ENCODE data around the gene MOG. TPM values are rescaled to one million over a fixed set of nuclear protein-coding genes. Genes with fewer than 3 reads are reported as not detected.

Gene MOG
- total RNA-seq, 1 donor from 2014 or later: not detected

GRCh38 chr6:29629571-29629970, 27.3 kb upstream of the MOG start:
- H3K9me3 Mint-ChIP-seq: no peaks in the 10 kb centered on the region
- peaks cover 56% of the 10 kb centered on the region for H3K27me3 Mint-ChIP-seq
- H3K4me1 Mint-ChIP-seq: peaks cover 46% of the 10 kb centered on the region
- intact Hi-C loops (cut with micrococcal nuclease): no loop called here
- H3K36me3 Mint-ChIP-seq (ENCODE audit: low read depth): peaks cover 8% of the 10 kb centered on the region
- DNase-seq: no peak
- no peak overlapping the region for H3K27ac Mint-ChIP-seq
- H3K4me3 Mint-ChIP-seq: peak overlapping the region; percentile 96

- H3K9me3 Mint-ChIP-seq: no peaks in the 10 kb centered on the region
- no peak overlapping the region for H3K27ac Mint-ChIP-seq
- H3K4me3 Mint-ChIP-seq: peak overlapping the region; percentile 94
- peaks cover 8% of the 10 kb centered on the region for H3K36me3 Mint-ChIP-seq (ENCODE audit: low read depth)
- intact Hi-C loops (cut with micrococcal nuclease): no loop called here
- H3K27me3 Mint-ChIP-seq: peaks cover 52% of the 10 kb centered on the region
- H3K4me1 Mint-ChIP-seq: peaks cover 46% of the 10 kb centered on the region
- no peak for DNase-seq
These were observed 26.6 kb upstream of the MOG start for GRCh38 chr6:29630315-29630714.

- Mint-ChIP-seq H3K9me3 (no peaks in the 10 kb centered on the region), H3K36me3 (ENCODE audit: low read depth) (peaks cover 8% of the 10 kb centered on the region), H3K4me3 (peak overlapping the region; percentile 94), H3K27me3 (peaks cover 46% of the 10 kb centered on the region), H3K4me1 (peaks cover 46% of the 10 kb centered on the region), H3K27ac (peak overlapping the region; percentile 10)
- intact Hi-C loops (cut with micrococcal nuclease): no loop called here
- DNase-seq: no peak
These were observed 25.6 kb upstream of the MOG start for GRCh38 chr6:29631209-29631810.

- Mint-ChIP-seq H3K4me3 (peak overlapping the region; percentile 94), H3K36me3 (ENCODE audit: low read depth) (peaks cover 8% of the 10 kb centered on the region)
These were observed 24.8 kb upstream of the MOG start for GRCh38 chr6:29631860-29632731.

GRCh38 chr6:29632789-29633533, 23.9 kb upstream of the MOG start, which contains the start of gene GABBR1:
Gene GABBR1 (minus strand): TSS chr6:29633183. CDS start chr6:29632385, 798 bp downstream.
- Mint-ChIP-seq H3K9me3 (no peaks in the 10 kb centered on the region), H3K27me3 (peaks cover 41% of the 10 kb centered on the region), H3K27ac (peak within 1 kb of the TSS; percentile 68), H3K4me1 (peaks cover 45% of the 10 kb centered on the region), H3K4me3 (peak within 1 kb of the TSS; percentile 94), H3K36me3 (ENCODE audit: low read depth) (peaks cover 8% of the 10 kb centered on the region)
- intact Hi-C loops (cut with micrococcal nuclease): loop anchor here (1.0 kb wide), 1 partner anchor 17 kb away; no protein-coding TSS in a partner anchor
- DNase-seq: peak; percentile 95

More at GRCh38 chr6:29631860-29632731, 24.8 kb upstream of the MOG start:
- Mint-ChIP-seq H3K4me1 (peaks cover 43% of the 10 kb centered on the region), H3K9me3 (no peaks in the 10 kb centered on the region), H3K27me3 (peaks cover 38% of the 10 kb centered on the region), H3K27ac (peak overlapping the region; percentile 68)
- intact Hi-C loops (cut with micrococcal nuclease): no loop called here
- DNase-seq: peak; percentile 89

GRCh38 chr6:29633534-29633905, 23.4 kb upstream of the MOG start:
- H3K27ac Mint-ChIP-seq: peak overlapping the region; percentile 37
- H3K27me3 Mint-ChIP-seq: peaks cover 38% of the 10 kb centered on the region
- intact Hi-C loops (cut with micrococcal nuclease): loop anchor here (1.0 kb wide), 1 partner anchor 17 kb away; no protein-coding TSS in a partner anchor
- H3K36me3 Mint-ChIP-seq (ENCODE audit: low read depth): peaks cover 8% of the 10 kb centered on the region
- H3K9me3 Mint-ChIP-seq: no peaks in the 10 kb centered on the region
- no peak for DNase-seq
- H3K4me1 Mint-ChIP-seq: peaks cover 41% of the 10 kb centered on the region
- H3K4me3 Mint-ChIP-seq: peak overlapping the region; percentile 94

GRCh38 chr6:29637247-29637646, 19.6 kb upstream of the MOG start:
- Mint-ChIP-seq H3K27me3 (peaks cover 12% of the 10 kb centered on the region), H3K9me3 (no peaks in the 10 kb centered on the region), H3K4me3 (no peak overlapping the region), H3K4me1 (peaks cover 23% of the 10 kb centered on the region), H3K36me3 (ENCODE audit: low read depth) (no peaks in the 10 kb centered on the region), H3K27ac (no peak overlapping the region)
- DNase-seq: no peak
- intact Hi-C loops (cut with micrococcal nuclease): no loop called here

- Mint-ChIP-seq H3K27me3 (peaks cover 4% of the 10 kb centered on the region), H3K27ac (peak overlapping the region; percentile 50), H3K36me3 (ENCODE audit: low read depth) (no peaks in the 10 kb centered on the region), H3K4me3 (peak overlapping the region; percentile 45), H3K4me1 (peaks cover 12% of the 10 kb centered on the region), H3K9me3 (no peaks in the 10 kb centered on the region)
- intact Hi-C loops (cut with micrococcal nuclease): no loop called here
- DNase-seq: peak; percentile 82
These were observed 15.3 kb upstream of the MOG start for GRCh38 chr6:29641430-29642148.

- Mint-ChIP-seq H3K4me3 (no peak overlapping the region), H3K4me1 (peaks cover 10% of the 10 kb centered on the region), H3K9me3 (no peaks in the 10 kb centered on the region), H3K27me3 (peaks cover 1% of the 10 kb centered on the region), H3K27ac (no peak overlapping the region), H3K36me3 (ENCODE audit: low read depth) (no peaks in the 10 kb centered on the region)
- intact Hi-C loops (cut with micrococcal nuclease): no loop called here
- DNase-seq: no peak
These were observed 8.8 kb upstream of the MOG start for GRCh38 chr6:29647927-29648642.

GRCh38 chr6:29649701-29650673, 6.9 kb upstream of the MOG start:
- Mint-ChIP-seq H3K27me3 (peaks cover 5% of the 10 kb centered on the region), H3K4me3 (peak overlapping the region; percentile 94), H3K27ac (peak overlapping the region; percentile 99), H3K4me1 (peaks cover 10% of the 10 kb centered on the region), H3K36me3 (ENCODE audit: low read depth) (no peaks in the 10 kb centered on the region), H3K9me3 (no peaks in the 10 kb centered on the region)
- intact Hi-C loops (cut with micrococcal nuclease): loop anchor here (1.0 to 5.0 kb wide), 3 partner anchors 17 to 182 kb away; partner anchors contain the start of gene GABBR1
- peak; percentile 99 for DNase-seq

GRCh38 chr6:29651413-29652197, 5.3 kb upstream of the MOG start:
- DNase-seq: peak; percentile 65
- H3K27me3 Mint-ChIP-seq: peaks cover 12% of the 10 kb centered on the region
- H3K4me1 Mint-ChIP-seq: peaks cover 12% of the 10 kb centered on the region
- no peaks in the 10 kb centered on the region for H3K9me3 Mint-ChIP-seq
- no peaks in the 10 kb centered on the region for H3K36me3 Mint-ChIP-seq (ENCODE audit: low read depth)
- no peak overlapping the region for H3K27ac Mint-ChIP-seq
- intact Hi-C loops (cut with micrococcal nuclease): loop anchor here (2.0 to 5.0 kb wide), 2 partner anchors 97 to 181 kb away; no protein-coding TSS in a partner anchor
- H3K4me3 Mint-ChIP-seq: no peak overlapping the region
